ENCODE results near the gene KRT7.

GRCh38 chr12:52263761-52264434 is 30.9 kb downstream of the KRT7 start:
- TF ChIP-seq POLR2AphosphoS5 (IDR thresholded peaks at IDR 0.05; ENCODE audit: low read depth, low read length) (no peak), TAF1 (IDR thresholded peaks at IDR 0.05; ENCODE audit: borderline replicate concordance, low read depth, low read length) (no peak)

Data from GM12892 (cell line).